Adipocyte (in vitro differentiated cells): ENCODE data around the gene UBE2V1.
"Not testable (repeated sequence)": the region's sequence is repeated elsewhere in the genome, so short reads cannot be mapped to it uniquely, and the experiment has no call there.

ENCODE experiments used
- DNase-seq: peaks from one replicate; pipeline ENCODE4 v3.0.0-alpha.2; 2015; ENCODE audit warnings: low read depth
- H3K27me3 ChIP-seq: replicated peaks from 2 replicates; pipeline ENCODE4 v1.7.0; 2013; ENCODE audit warnings: mild to moderate bottlenecking, low read length, moderate library complexity; ENCODE audit not compliant: control insufficient read depth, insufficient read depth
- H3K36me3 ChIP-seq: 2 replicates; pipeline ENCODE4 v1.7.0; 2013; ENCODE audit warnings: low read length, mild to moderate bottlenecking, moderate library complexity; ENCODE audit not compliant: control insufficient read depth, insufficient read depth, severe bottlenecking
- H3K4me1 ChIP-seq: 2 replicates; pipeline ENCODE4 v1.7.0; 2013; ENCODE audit warnings: mild to moderate bottlenecking, low read length, moderate library complexity; ENCODE audit not compliant: control insufficient read depth, insufficient read depth
- H3K4me3 ChIP-seq: 2 replicates; pipeline ENCODE4 v1.7.0; 2013; ENCODE audit warnings: mild to moderate bottlenecking, low read length, moderate library complexity
- H3K9ac ChIP-seq: 2 replicates; pipeline ENCODE4 v1.7.0; 2013; ENCODE audit warnings: mild to moderate bottlenecking, low read length, moderate library complexity
- H3K9me3 ChIP-seq: 2 replicates; pipeline ENCODE4 v1.7.0; 2013; ENCODE audit warnings: mild to moderate bottlenecking, low read length, moderate library complexity; ENCODE audit not compliant: control insufficient read depth

The UBE2V1 gene

DNA sequence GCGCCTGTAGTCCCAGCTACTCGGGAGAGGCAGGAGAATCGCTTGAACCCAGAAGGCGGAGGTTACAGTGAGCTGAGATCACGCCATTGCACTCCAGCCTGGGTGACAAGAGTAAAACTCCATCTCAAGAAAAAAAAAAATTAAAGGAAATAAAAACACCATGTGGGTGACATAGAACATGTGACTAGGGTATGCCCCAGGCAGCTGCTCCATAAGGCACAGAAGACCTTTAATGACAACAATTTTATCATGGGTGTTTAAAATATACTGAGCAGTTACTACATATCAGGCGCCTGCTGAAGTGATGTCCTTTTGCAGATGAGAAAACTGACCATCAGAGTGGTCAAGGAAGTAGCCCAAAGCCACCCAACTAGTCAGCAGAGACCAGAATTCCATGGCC, 32.6 kb upstream of the UBE2V1 start:
- no peaks in the 10 kb centered on the region for H3K27me3 ChIP-seq
- no peak for DNase-seq
- H3K9ac ChIP-seq: no peak overlapping the region
- H3K9me3 ChIP-seq: no peaks in the 10 kb centered on the region
- peaks cover 54% of the 10 kb centered on the region for H3K4me1 ChIP-seq
- H3K4me3 ChIP-seq: no peak overlapping the region
- H3K36me3 ChIP-seq: peaks cover 67% of the 10 kb centered on the region

DNA sequence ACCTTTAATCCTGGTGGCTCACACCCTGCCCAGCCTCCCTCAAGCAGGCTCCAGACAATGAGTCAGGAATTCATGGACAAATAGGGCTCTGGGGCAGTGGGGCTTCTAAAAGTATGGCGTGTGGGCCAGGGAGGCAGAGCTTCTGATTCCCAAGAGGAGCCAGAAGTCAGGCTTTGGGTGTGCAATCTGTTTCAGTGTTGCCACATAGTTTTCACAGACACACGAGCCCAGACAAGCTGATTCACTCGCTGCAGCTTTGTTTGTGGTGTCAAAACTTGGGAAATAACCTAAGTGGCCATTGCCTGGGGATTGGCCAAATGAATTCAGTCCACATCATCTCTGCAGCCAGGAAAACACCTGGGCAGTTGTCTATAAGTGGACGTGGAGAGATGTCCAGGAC, 31.4 kb upstream of the UBE2V1 start:
- peak; percentile 97 for DNase-seq
- H3K9ac ChIP-seq: peak overlapping the region; percentile 39
- H3K36me3 ChIP-seq: peaks cover 68% of the 10 kb centered on the region
- no peaks in the 10 kb centered on the region for H3K9me3 ChIP-seq
- peaks cover 49% of the 10 kb centered on the region for H3K4me1 ChIP-seq
- no peak overlapping the region for H3K4me3 ChIP-seq
- no peaks in the 10 kb centered on the region for H3K27me3 ChIP-seq

DNA sequence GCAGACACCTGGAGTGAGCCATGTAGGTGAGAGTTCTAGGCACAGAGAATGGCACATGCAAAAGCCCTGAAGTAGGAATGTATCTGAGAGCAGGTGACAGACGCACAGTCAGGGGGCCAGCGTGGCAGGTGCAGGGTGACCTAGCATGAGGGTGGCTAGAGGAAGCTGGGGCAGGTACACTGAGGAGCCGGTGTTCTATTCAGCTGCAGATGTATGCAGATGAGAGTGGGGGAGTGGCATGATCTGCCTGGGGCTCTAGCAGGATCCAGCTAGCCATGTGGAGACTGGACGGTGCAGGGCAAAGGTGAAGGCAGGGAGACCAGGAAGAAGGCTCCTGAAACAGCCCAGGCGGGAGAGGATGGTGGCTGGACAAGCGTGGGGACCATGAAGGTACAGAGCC, 29.9 kb upstream of the UBE2V1 start:
- H3K36me3 ChIP-seq: peaks cover 56% of the 10 kb centered on the region
- no peak for DNase-seq

DNA sequence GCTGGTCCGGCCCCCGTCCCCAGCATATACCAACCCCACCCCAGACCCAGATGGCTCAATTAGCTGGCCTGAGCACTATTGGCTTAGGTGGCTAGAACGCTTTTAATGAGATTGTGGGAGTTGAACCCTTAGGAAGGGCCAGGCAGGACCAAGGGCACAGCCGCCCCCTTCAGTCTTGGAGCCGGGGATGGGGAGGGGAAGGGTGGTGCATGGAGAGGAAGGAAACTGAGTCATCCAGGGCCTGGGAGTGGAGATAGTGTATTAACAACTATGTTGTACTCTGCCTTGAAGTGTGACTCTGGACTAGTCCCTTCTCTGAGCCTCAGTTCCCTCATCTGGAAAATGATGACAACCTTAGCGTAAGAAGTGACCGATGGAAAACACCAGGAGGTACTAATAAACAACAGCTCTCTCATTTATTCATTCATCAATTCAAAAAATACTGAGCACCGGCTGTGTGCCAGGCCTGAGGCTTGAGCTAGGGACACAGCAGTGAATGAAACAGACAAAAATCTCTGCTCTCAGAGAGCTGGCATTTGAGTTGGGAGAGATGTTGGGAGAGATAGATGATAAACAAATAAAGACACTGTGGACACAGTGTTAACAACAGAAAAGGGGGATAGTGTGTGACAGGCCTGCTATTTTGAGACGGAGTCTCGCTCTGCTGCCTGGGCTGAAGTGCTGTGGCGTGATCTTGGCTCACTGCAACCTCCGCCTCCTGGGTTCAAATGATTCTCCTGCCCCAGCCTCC, 29.0 kb upstream of the UBE2V1 start:
- Histone ChIP-seq H3K27me3 (no peaks in the 10 kb centered on the region), H3K4me3 (no peak overlapping the region), H3K9ac (peak overlapping the region; percentile 2), H3K9me3 (no peaks in the 10 kb centered on the region), H3K4me1 (peaks cover 62% of the 10 kb centered on the region), H3K36me3 (peaks cover 50% of the 10 kb centered on the region)
- no peak for DNase-seq

More for the DNA sequence above, 29.9 kb upstream of the UBE2V1 start:
- no peaks in the 10 kb centered on the region for H3K9me3 ChIP-seq
- H3K4me1 ChIP-seq: peaks cover 60% of the 10 kb centered on the region
- H3K4me3 ChIP-seq: no peak overlapping the region
- no peaks in the 10 kb centered on the region for H3K27me3 ChIP-seq
- H3K9ac ChIP-seq: peak overlapping the region; percentile 3

DNA sequence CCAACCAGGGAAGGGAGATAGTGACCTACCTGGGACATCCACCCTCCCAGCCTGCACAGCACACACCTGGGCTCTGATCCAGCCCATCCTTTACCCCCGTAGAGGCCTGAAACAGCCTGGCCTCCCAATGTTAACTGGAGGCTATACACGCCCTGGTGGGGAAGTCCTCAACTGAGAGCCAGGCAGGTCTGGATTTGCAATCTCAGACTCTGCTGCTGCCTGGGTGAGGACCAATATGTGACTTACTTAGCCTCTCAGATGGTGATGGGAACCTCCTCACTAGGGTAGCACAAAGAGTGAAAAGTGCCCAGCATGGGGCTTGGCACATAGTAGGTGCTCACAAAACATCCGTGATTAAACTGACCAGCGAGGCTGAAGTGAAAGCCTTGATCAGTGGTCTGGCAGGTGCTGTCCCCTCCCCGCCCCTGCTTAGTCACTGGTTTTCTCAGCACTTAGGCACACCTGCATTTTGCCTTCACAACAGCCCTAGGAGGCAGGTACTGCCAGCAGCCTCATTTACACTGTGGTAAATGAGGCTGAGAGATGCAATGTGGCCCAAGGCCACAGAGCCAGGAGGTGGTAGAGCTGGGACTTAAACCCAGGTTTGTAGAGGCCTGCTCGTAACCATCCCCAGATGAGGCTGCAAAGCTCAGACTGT, 28.2 kb upstream of the UBE2V1 start:
- no peaks in the 10 kb centered on the region for H3K27me3 ChIP-seq
- no peaks in the 10 kb centered on the region for H3K9me3 ChIP-seq
- H3K36me3 ChIP-seq: peaks cover 43% of the 10 kb centered on the region
- H3K4me3 ChIP-seq: no peak overlapping the region
- H3K9ac ChIP-seq: peak overlapping the region; percentile 16
- DNase-seq: no peak
- peaks cover 57% of the 10 kb centered on the region for H3K4me1 ChIP-seq

DNA sequence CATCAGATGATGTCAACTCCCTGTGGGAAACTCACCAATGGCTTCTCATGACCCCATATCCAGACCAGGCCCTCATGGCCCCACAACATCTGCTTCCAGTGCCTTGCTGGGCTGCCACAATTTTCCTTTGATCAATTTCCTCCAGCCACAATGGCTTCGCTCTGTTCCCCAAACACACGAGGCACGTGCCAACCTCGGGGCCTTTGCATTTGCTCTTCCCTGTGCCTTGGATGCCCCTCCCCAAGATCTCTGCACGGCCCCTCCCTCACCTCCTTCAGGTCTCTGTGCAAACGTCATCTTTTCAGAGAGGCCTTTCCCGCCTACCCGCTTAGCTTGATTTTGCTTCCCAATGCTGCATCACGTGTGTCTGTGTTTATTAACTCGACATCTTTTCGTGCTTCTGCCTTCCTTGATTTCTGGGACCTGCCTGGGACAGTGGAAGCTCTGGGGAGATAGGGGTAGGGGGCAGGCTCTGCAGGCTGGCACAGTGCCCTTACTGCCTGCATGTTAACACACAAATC, 27.4 kb upstream of the UBE2V1 start:
- H3K27me3 ChIP-seq: no peaks in the 10 kb centered on the region
- H3K4me3 ChIP-seq: no peak overlapping the region
- H3K9me3 ChIP-seq: no peaks in the 10 kb centered on the region
- peaks cover 43% of the 10 kb centered on the region for H3K36me3 ChIP-seq
- DNase-seq: no peak
- H3K9ac ChIP-seq: peak overlapping the region; percentile 16
- peaks cover 50% of the 10 kb centered on the region for H3K4me1 ChIP-seq

DNA sequence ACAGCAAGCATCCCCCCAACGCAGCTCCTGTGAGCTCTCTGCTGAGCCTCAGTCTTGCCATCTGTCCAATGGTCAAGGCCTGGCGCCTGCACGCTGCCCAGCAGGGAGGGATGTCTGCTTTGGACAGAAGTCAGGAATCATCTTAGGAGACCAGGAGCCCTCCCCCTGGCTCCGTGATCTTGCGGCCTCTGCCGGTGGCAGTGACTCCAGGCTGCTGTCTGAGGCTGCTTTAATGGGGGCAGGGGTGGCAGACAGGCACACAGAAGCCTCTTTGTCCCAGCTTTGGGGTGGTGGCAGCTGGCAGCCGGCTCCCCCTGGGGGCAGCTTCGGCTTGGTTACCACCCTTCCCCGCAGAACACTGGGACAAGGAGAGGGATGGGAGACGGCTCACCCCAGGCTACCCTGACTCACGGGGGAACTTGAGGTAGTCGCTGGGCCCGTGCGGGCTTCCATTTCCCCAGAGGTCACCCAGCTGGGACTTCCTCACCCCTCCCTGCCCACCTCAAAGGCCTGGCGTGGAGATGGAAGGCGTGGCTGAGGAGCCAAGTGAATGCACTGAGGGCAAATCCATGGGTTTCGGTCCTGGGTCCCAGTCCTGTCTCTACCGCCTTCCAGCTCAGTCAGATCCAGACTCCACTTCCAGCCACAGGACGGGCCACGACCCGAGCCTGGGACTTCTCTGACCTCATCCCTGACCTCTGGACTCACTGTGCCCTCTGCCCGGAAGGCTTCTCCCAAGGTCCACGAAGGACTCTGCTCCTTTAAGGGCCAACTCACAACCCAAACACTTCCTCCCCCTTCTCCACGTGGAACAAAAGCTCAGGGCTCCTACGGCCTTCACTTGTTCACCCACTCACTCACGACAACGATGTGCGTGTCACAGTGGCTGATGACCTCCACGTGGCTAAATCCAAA, 25.8 kb upstream of the UBE2V1 start:
- Histone ChIP-seq H3K4me1 (peaks cover 48% of the 10 kb centered on the region), H3K36me3 (peaks cover 58% of the 10 kb centered on the region), H3K9ac (peak overlapping the region; percentile 15), H3K27me3 (no peaks in the 10 kb centered on the region), H3K9me3 (no peaks in the 10 kb centered on the region), H3K4me3 (no peak overlapping the region)
- DNase-seq: no peak

DNA sequence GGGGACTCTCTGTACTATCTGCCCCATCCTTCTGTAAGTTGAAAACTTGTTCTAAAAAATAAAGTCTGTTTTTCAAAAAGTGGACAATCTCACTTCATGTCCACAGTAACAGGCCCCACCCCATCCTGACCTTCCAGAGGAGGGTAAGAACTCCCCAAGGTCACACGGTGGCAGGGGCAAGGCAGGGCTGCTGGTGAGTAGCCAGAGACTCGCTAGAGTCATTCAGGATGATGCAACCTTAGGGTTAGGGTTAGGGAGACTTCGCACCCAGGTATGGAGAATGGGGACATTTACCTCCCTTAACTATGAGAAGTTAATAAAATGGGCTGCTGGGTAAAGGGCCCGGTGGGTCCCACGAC, 25.1 kb upstream of the UBE2V1 start:
- Histone ChIP-seq H3K36me3 (peaks cover 60% of the 10 kb centered on the region), H3K9ac (peak overlapping the region; percentile 15), H3K4me3 (no peak overlapping the region), H3K4me1 (peaks cover 46% of the 10 kb centered on the region), H3K9me3 (no peaks in the 10 kb centered on the region), H3K27me3 (no peaks in the 10 kb centered on the region)
- no peak for DNase-seq

DNA sequence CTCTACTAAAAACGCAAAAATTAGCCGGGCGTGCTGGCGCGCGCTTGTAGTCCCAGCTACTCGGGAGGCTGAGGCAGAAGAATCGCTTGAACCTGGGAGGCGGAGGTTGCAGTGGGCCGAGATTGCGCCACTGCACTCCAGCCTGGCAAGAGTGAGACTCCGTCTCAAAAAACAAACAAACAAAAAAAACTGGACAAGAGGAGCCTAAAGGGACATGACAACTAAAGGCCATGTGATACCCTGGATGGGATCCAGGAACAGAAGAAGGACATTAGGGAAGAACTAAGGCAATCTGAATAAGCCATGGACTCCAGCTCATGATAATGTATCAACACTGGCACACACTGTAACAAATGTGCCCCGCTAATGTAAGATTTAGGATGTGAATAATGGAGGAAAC, 24.8 kb upstream of the UBE2V1 start:
- Histone ChIP-seq H3K9ac (peak overlapping the region; percentile 15), H3K36me3 (peaks cover 60% of the 10 kb centered on the region), H3K4me1 (peaks cover 42% of the 10 kb centered on the region)
- H3K9me3 ChIP-seq, H3K27me3 ChIP-seq, H3K4me3 ChIP-seq: not testable (repeated sequence)
- peak; percentile 22 for DNase-seq

DNA sequence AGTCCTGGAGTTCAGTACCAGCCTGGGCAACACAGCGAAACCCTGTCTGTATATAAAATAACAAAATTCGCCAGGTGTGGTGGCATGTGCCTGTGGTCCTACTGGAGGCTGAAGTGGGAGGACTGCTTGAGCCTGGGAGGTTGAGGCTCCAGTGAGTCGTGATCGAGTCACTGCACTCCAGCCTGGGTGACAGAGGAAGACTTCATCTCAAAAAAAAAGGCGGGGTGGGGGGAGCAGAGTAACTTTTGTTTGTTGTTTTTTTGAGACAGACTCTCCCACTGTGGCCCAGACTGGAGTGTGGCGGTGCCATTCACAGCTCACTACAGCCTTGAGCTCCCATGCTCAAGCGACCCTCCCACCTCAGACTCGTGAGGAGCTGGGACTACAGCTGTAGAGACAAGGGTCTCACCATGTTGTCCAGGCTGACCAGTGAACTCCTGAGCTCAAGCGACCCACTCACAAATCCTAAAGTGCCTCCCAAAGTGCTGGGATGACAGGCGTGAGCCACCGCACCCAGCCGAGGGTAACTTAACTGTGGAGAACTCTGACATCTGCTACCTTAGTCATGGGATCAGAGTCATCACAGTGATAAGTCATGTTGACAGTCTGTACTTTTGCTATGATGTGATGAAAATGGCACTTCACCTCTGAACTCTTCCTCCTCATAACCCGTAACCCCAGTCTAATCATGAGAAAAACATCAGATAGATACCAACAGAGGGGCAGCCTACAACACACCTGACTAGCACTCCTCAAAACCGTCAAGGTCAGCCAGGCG, 24.1 kb upstream of the UBE2V1 start:
- H3K36me3 ChIP-seq: peaks cover 62% of the 10 kb centered on the region
- no peaks in the 10 kb centered on the region for H3K27me3 ChIP-seq
- DNase-seq: no peak
- H3K4me1 ChIP-seq: peaks cover 40% of the 10 kb centered on the region
- H3K9me3 ChIP-seq: no peaks in the 10 kb centered on the region
- no peak overlapping the region for H3K4me3 ChIP-seq
- no peak overlapping the region for H3K9ac ChIP-seq
